ENCODE data around the gene OR52N4.

Gene OR52N4

GRCh38 chr11:5722622-5723021, 31.4 kb upstream of the OR52N4 start:
- Histone ChIP-seq H3K27me3 (no peaks in the 10 kb centered on the region), H3K36me3 (no peaks in the 10 kb centered on the region), H3K4me1 (no peaks in the 10 kb centered on the region), H3K4me3 (ENCODE audit: low read depth, low read length) (no peak overlapping the region), H3K9me3 (no peaks in the 10 kb centered on the region)
- TF ChIP-seq, protein P1, sequence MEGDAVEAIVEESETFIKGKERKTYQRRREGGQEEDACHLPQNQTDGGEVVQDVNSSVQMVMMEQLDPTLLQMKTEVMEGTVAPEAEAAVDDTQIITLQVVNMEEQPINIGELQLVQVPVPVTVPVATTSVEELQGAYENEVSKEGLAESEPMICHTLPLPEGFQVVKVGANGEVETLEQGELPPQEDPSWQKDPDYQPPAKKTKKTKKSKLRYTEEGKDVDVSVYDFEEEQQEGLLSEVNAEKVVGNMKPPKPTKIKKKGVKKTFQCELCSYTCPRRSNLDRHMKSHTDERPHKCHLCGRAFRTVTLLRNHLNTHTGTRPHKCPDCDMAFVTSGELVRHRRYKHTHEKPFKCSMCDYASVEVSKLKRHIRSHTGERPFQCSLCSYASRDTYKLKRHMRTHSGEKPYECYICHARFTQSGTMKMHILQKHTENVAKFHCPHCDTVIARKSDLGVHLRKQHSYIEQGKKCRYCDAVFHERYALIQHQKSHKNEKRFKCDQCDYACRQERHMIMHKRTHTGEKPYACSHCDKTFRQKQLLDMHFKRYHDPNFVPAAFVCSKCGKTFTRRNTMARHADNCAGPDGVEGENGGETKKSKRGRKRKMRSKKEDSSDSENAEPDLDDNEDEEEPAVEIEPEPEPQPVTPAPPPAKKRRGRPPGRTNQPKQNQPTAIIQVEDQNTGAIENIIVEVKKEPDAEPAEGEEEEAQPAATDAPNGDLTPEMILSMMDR (IDR thresholded peaks at IDR 0.05; ENCODE audit: low read depth, low read length) = no peak
- no peak for DNase-seq

GRCh38 chr11:5726351-5726750, 27.7 kb upstream of the OR52N4 start:
- TF ChIP-seq, protein P1 (IDR thresholded peaks at IDR 0.05; ENCODE audit: low read depth, low read length) = no peak
- DNase-seq = no peak
- Histone ChIP-seq H3K9me3 (no peaks in the 10 kb centered on the region), H3K4me3 (ENCODE audit: low read depth, low read length) (no peak overlapping the region), H3K36me3 (no peaks in the 10 kb centered on the region), H3K4me1 (no peaks in the 10 kb centered on the region), H3K27me3 (no peaks in the 10 kb centered on the region)

DNA sequence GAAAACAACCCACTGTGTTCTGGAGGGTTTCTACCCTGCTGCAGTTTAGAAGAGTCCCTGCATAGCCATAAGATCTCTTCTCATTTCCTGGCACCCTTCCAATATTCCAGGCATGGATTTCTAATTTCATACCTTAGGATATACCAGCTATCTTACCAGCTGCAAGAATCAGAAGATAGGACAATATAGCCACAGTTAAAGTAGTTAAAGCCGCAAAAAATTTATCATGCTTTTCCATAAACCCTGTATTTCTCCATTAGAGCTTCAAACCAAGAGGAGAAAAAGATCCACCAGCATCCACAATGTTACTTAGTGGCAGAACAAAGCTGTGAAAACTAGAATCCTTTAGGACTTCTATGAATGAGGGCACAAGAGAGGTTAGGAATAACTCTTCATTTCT, 26.4 kb upstream of the OR52N4 start:
- no peak for DNase-seq
- no peaks in the 10 kb centered on the region for H3K9me3 ChIP-seq
- H3K4me3 ChIP-seq (ENCODE audit: low read depth, low read length) = no peak overlapping the region
- H3K4me1 ChIP-seq = no peaks in the 10 kb centered on the region
- H3K36me3 ChIP-seq = no peaks in the 10 kb centered on the region
- no peaks in the 10 kb centered on the region for H3K27me3 ChIP-seq
- TF ChIP-seq, protein P1 (IDR thresholded peaks at IDR 0.05; ENCODE audit: low read depth, low read length) = no peak

DNA sequence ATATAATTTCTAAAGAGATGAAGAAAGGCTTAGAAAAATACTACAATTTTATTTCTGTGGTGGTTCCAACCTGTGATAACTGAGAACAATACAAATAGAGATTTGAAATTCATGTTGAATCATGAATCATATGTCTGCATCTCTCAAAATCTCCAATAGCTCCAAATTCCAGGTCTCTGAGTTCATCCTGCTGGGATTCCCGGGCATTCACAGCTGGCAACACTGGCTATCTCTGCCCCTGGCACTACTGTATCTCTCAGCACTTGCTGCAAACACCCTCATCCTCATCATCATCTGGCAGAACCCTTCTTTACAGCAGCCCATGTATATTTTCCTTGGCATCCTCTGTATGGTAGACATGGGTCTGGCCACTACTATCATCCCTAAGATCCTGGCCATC, 17.6 kb upstream of the OR52N4 start, which contains the start of gene OR56B1:
TSS of gene OR56B1 (plus strand) at position 53 of the 400 bp plus-strand sequence. CDS start at position 122, 69 bp downstream.
- Histone ChIP-seq H3K4me3 (ENCODE audit: low read depth, low read length) (no peak within 1 kb of the TSS), H3K9me3 (no peaks in the 10 kb centered on the region), H3K4me1 (no peaks in the 10 kb centered on the region), H3K27me3 (no peaks in the 10 kb centered on the region), H3K36me3 (no peaks in the 10 kb centered on the region)
- TF ChIP-seq, protein P1 (IDR thresholded peaks at IDR 0.05; ENCODE audit: low read depth, low read length) = no peak
- DNase-seq = no peak

- TF ChIP-seq, protein P1 (IDR thresholded peaks at IDR 0.05; ENCODE audit: low read depth, low read length) = no peak
- H3K36me3 ChIP-seq = no peaks in the 10 kb centered on the region
- DNase-seq = no peak
- no peaks in the 10 kb centered on the region for H3K27me3 ChIP-seq
- no peak overlapping the region for H3K4me3 ChIP-seq (ENCODE audit: low read depth, low read length)
- no peaks in the 10 kb centered on the region for H3K4me1 ChIP-seq
- no peaks in the 10 kb centered on the region for H3K9me3 ChIP-seq
Measured at GRCh38 chr11:5737091-5737490, 17.0 kb upstream of the OR52N4 start.

DNA sequence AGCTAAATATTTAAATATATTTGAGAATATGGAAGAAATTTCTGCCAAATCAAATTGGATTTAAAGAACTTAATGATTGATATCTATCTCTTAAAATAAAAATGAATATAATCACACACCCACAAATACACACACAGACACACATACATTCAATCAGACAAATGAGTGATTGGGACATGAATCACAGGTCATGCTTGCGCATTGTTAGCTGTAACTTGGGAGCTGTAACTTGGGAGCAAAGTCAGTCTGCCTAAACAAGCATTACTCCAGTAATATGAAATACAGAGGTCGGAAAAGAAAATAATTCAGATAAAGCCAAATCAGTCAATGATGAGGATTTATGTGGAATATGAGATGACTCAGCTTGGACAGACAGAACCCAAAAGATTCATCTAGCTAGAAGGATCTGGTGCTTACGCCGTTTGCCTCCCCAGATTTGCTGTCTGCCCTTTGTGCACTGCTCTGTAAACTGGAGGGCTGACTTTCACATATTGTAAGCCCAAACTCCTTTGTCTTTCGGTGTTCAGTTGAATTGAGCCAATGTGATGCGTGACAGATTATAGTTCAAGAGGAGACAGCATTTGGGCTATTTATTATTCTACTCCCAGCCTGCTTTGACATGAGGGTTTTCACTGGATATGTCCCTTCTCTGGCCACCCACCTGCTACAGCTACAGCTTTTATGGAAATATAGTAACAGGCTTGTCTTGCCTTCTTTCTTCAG, 16.2 kb upstream of the OR52N4 start:
- TF ChIP-seq, protein P1 (IDR thresholded peaks at IDR 0.05; ENCODE audit: low read depth, low read length) = no peak
- H3K4me3 ChIP-seq (ENCODE audit: low read depth, low read length) = no peak overlapping the region
- no peaks in the 10 kb centered on the region for H3K27me3 ChIP-seq
- no peaks in the 10 kb centered on the region for H3K9me3 ChIP-seq
- DNase-seq = no peak
- H3K36me3 ChIP-seq = no peaks in the 10 kb centered on the region
- H3K4me1 ChIP-seq = no peaks in the 10 kb centered on the region
